ENCODE results near the gene IGF2.

DNA sequence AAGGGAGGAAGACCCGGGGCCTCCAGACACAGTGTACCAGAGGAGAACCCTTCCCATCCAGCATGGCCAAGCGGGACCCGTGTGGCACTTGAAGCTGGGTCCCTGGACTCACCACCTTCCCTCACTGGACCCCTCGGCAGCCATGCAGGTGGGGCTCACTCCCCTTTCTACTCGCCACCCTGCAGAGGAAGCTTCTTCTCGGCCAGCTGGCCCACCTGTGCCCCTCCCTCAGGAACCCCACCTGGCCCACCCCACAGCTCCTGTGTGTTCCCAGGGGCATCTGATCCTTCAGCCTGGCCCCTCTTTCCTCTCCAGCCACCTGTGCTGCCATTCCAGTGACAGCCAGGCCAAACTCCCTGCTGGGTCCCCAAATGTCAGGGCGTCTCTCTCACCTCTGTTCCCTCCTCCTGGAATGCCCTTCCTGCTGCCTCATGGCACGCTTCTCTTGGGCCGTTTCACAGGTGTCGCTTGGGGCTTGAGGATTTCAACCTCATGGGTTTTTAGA is 38.0 kb downstream of the IGF2 start:
- no peak for TF ChIP-seq TCF12 (IDR thresholded peaks at IDR 0.05; ENCODE audit: low read depth)
- no peak for TF ChIP-seq RAD21 (IDR thresholded peaks at IDR 0.05; ENCODE audit: low read depth)
- no peak for TF ChIP-seq NFIC (IDR thresholded peaks at IDR 0.05)
- TF ChIP-seq, protein P1, sequence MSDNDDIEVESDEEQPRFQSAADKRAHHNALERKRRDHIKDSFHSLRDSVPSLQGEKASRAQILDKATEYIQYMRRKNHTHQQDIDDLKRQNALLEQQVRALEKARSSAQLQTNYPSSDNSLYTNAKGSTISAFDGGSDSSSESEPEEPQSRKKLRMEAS (IDR thresholded peaks at IDR 0.05), result no peak
- TF ChIP-seq, protein P2, sequence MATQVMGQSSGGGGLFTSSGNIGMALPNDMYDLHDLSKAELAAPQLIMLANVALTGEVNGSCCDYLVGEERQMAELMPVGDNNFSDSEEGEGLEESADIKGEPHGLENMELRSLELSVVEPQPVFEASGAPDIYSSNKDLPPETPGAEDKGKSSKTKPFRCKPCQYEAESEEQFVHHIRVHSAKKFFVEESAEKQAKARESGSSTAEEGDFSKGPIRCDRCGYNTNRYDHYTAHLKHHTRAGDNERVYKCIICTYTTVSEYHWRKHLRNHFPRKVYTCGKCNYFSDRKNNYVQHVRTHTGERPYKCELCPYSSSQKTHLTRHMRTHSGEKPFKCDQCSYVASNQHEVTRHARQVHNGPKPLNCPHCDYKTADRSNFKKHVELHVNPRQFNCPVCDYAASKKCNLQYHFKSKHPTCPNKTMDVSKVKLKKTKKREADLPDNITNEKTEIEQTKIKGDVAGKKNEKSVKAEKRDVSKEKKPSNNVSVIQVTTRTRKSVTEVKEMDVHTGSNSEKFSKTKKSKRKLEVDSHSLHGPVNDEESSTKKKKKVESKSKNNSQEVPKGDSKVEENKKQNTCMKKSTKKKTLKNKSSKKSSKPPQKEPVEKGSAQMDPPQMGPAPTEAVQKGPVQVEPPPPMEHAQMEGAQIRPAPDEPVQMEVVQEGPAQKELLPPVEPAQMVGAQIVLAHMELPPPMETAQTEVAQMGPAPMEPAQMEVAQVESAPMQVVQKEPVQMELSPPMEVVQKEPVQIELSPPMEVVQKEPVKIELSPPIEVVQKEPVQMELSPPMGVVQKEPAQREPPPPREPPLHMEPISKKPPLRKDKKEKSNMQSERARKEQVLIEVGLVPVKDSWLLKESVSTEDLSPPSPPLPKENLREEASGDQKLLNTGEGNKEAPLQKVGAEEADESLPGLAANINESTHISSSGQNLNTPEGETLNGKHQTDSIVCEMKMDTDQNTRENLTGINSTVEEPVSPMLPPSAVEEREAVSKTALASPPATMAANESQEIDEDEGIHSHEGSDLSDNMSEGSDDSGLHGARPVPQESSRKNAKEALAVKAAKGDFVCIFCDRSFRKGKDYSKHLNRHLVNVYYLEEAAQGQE (IDR thresholded peaks at IDR 0.05; ENCODE audit: low read depth), result no peak
- no peak for TF ChIP-seq YY1 (IDR thresholded peaks at IDR 0.05; ENCODE audit: low read depth)
